K562 (cell line): ENCODE data around the gene PLCL1. TPM values are rescaled to one million over a fixed set of nuclear protein-coding genes. Genes with fewer than 3 reads are reported as not detected.

Experiments
- KDM4B ChIP-seq, 2 experiments: fragments of 450-650 bp in 1 of 2; sonication (generic) in 1 of 2; IDR thresholded peaks; 2 replicates each; pipeline ENCODE4 v1.6.1; 2016 to 2017; ENCODE audit warnings: borderline replicate concordance in 2 of 2, antibody characterized with exemption in 1 of 2, low read depth in 1 of 2, mild to moderate bottlenecking in 1 of 2
- MYNN ChIP-seq, 2 experiments: sonication (generic); formaldehyde crosslinking in 1 of 2; IDR thresholded peaks; 2 replicates each; pipeline versions ENCODE4 v1.5.0 to v1.6.1; 2016 to 2020; ENCODE audit warnings: antibody characterized with exemption in 1 of 2, missing genetic modification reagents in 1 of 2
- NR3C1 ChIP-seq: sonication (generic); formaldehyde crosslinking; IDR thresholded peaks from 2 replicates; pipeline ENCODE4 v1.8.1; 2022; ENCODE audit warnings: missing genetic modification reagents
- POLR2A ChIP-seq: fragments of 450-650 bp; conservative IDR thresholded peaks from 2 replicates; pipeline ENCODE4 v1.6.1; 2016
- SMAD4 ChIP-seq: fragments of 250-450 bp; sonication (Bioruptor Pico); conservative IDR thresholded peaks from 2 replicates; pipeline ENCODE4 v1.8.0; 2021; ENCODE audit warnings: inconsistent platforms, mild to moderate bottlenecking, moderate library complexity
- XRCC5 ChIP-seq: fragments of 200-400 bp; formaldehyde crosslinking; IDR thresholded peaks from 2 replicates; pipeline ENCODE4 v1.6.1; 2017; ENCODE audit warnings: low read depth, mild to moderate bottlenecking, low read length
- ZNF41 ChIP-seq: fragments of 250-450 bp; sonication (Bioruptor Pico); conservative IDR thresholded peaks from 2 replicates; pipeline ENCODE4 v1.4.0; 2020; ENCODE audit warnings: mild to moderate bottlenecking
- polyA plus RNA-seq, 8 experiments: library from polyadenylated mRNA; depleted of rRNA in 4 of 8; stranded (reverse) in 5 of 8; unstranded in 3 of 8; fragments of >200 nt; fragmentation: Nextera tagmentation in 2 of 8; fragmentation: Illumina TruSeq in 1 of 8; extraction: Ambion mirVana in 2 of 8; extraction: Trizol in 1 of 8; gene quantifications; 2 replicates each; pipeline versions ENCODE4 v1.2.1 to v1.2.3, GENCODE V29; 2011 to 2014; ENCODE audit warnings: inconsistent platforms in 1 of 8, missing spikeins in 1 of 8
- total RNA-seq, 7 experiments: library from RNA; depleted of rRNA in 6 of 7; stranded (reverse); fragments of >200 nt in 6 of 7; fragmentation: Illumina TruSeq in 2 of 7; extraction: Trizol in 2 of 7; gene quantifications; 2 replicates each; pipeline versions ENCODE4 v1.2.1 to v1.2.3, GENCODE V29; 2011 to 2021; ENCODE audit warnings: low replicate concordance in 1 of 7
- TF ChIP-seq, protein P1 (sequence below), 2 experiments: fragments of 450-650 bp; formaldehyde crosslinking in 1 of 2; IDR thresholded peaks; 2 replicates each; pipeline versions ENCODE4 v1.4.0 to v1.6.1; 2014 to 2020; ENCODE audit warnings: mild to moderate bottlenecking in 2 of 2, borderline replicate concordance in 1 of 2, low read depth in 1 of 2
- TF ChIP-seq, protein P2 (sequence below): fragments of 450-650 bp; IDR thresholded peaks from 2 replicates; pipeline ENCODE4 v1.6.1; 2016; ENCODE audit warnings: low read depth

PLCL1 gene
- total and polyA plus RNA-seq, 9 of the 15 experiments (the other 6 are each of a cell fraction or from before 2014, with no cell fraction given): 2.0 to 17.7 (median 8.6) TPM

DNA sequence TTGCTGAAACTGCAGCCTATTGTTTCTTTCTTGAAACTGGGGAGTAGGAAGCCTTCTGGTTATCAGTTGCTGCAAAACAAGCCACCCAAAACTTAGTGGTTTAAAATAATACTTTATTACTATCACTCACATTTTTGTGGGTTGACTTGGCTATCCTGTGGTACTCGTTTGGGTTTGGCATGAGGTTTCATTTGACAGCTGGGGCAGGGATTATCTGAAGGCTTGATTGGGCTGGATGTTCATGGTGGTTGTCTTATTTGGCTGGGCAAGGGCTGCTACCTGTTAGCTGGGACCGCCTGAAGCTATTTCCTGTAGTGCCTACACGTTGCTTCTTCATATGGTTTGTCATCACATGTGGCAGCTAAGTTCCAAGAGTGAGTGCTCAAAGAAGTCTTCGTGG lies 122.3 kb downstream of the PLCL1 start (continued):
- TF ChIP-seq, protein P1, sequence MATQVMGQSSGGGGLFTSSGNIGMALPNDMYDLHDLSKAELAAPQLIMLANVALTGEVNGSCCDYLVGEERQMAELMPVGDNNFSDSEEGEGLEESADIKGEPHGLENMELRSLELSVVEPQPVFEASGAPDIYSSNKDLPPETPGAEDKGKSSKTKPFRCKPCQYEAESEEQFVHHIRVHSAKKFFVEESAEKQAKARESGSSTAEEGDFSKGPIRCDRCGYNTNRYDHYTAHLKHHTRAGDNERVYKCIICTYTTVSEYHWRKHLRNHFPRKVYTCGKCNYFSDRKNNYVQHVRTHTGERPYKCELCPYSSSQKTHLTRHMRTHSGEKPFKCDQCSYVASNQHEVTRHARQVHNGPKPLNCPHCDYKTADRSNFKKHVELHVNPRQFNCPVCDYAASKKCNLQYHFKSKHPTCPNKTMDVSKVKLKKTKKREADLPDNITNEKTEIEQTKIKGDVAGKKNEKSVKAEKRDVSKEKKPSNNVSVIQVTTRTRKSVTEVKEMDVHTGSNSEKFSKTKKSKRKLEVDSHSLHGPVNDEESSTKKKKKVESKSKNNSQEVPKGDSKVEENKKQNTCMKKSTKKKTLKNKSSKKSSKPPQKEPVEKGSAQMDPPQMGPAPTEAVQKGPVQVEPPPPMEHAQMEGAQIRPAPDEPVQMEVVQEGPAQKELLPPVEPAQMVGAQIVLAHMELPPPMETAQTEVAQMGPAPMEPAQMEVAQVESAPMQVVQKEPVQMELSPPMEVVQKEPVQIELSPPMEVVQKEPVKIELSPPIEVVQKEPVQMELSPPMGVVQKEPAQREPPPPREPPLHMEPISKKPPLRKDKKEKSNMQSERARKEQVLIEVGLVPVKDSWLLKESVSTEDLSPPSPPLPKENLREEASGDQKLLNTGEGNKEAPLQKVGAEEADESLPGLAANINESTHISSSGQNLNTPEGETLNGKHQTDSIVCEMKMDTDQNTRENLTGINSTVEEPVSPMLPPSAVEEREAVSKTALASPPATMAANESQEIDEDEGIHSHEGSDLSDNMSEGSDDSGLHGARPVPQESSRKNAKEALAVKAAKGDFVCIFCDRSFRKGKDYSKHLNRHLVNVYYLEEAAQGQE (IDR thresholded peaks at IDR 0.05; ENCODE audit: borderline replicate concordance): no peak
- TF ChIP-seq, protein P1 (CRISPR knock-in tag; IDR thresholded peaks at IDR 0.05; ENCODE audit: low read depth): no peak
- no peak for TF ChIP-seq XRCC5
- TF ChIP-seq ZNF41 (CRISPR knock-in tag): no peak
- TF ChIP-seq SMAD4 (CRISPR knock-in tag): peak; percentile 45; the same call in 1 of the 2 replicates
- TF ChIP-seq NR3C1 (CRISPR knock-in tag): no peak
- TF ChIP-seq MYNN (IDR thresholded peaks at IDR 0.05): no peak
- no peak for TF ChIP-seq MYNN (CRISPR knock-in tag; IDR thresholded peaks at IDR 0.05)
- no peak for TF ChIP-seq POLR2A
- TF ChIP-seq KDM4B (IDR thresholded peaks at IDR 0.05; ENCODE audit: borderline replicate concordance in 2 of 2, low read depth in 1 of 2): no peak
- TF ChIP-seq, protein P2, sequence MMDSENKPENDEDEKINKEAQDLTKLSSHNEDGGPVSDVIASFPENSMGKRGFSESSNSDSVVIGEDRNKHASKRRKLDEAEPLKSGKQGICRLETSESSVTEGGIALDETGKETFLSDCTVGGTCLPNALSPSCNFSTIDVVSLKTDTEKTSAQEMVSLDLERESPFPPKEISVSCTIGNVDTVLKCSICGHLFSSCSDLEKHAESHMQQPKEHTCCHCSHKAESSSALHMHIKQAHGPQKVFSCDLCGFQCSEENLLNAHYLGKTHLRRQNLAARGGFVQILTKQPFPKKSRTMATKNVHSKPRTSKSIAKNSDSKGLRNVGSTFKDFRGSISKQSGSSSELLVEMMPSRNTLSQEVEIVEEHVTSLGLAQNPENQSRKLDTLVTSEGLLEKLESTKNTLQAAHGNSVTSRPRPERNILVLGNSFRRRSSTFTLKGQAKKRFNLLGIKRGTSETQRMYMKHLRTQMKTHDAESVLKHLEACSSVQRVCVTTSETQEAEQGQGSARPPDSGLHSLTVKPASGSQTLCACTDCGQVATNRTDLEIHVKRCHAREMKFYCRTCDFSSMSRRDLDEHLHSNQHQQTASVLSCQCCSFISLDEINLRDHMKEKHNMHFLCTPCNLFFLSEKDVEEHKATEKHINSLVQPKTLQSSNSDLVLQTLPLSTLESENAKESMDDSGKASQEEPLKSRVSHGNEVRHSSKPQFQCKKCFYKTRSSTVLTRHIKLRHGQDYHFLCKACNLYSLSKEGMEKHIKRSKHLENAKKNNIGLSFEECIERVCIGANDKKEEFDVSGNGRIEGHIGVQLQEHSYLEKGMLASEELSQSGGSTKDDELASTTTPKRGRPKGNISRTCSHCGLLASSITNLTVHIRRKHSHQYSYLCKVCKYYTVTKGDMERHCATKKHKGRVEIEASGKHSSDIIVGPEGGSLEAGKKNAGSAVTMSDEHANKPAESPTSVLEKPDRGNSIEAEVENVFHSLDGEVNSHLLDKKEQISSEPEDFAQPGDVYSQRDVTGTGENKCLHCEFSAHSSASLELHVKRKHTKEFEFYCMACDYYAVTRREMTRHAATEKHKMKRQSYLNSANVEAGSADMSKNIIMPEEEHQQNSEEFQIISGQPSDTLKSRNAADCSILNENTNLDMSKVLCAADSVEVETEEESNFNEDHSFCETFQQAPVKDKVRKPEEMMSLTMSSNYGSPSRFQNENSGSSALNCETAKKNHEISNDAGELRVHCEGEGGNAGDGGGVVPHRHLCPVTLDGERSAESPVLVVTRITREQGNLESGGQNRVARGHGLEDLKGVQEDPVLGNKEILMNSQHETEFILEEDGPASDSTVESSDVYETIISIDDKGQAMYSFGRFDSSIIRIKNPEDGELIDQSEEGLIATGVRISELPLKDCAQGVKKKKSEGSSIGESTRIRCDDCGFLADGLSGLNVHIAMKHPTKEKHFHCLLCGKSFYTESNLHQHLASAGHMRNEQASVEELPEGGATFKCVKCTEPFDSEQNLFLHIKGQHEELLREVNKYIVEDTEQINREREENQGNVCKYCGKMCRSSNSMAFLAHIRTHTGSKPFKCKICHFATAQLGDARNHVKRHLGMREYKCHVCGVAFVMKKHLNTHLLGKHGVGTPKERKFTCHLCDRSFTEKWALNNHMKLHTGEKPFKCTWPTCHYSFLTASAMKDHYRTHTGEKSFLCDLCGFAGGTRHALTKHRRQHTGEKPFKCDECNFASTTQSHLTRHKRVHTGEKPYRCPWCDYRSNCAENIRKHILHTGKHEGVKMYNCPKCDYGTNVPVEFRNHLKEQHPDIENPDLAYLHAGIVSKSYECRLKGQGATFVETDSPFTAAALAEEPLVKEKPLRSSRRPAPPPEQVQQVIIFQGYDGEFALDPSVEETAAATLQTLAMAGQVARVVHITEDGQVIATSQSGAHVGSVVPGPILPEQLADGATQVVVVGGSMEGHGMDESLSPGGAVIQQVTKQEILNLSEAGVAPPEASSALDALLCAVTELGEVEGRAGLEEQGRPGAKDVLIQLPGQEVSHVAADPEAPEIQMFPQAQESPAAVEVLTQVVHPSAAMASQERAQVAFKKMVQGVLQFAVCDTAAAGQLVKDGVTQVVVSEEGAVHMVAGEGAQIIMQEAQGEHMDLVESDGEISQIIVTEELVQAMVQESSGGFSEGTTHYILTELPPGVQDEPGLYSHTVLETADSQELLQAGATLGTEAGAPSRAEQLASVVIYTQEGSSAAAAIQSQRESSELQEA: no peak
